Common myeloid progenitor, CD34-positive (primary cell): ENCODE results near the gene OR2AG2.
A peak's percentile ranks its signal among the peaks of the same experiment; 100 is the strongest.

Experiments used
- CTCF ChIA-PET: fragments of 350-600 bp; sonication (Branson Sonifier 250); formaldehyde crosslinking; loops from one replicate; lab custom pipeline; 2021; ENCODE audit warnings: antibody characterized with exemption; lab: Charles Lee
- POLR2A ChIA-PET: fragments of 350-600 bp; sonication (Branson Sonifier 250); formaldehyde crosslinking; loops from one replicate; lab custom pipeline; 2021; ENCODE audit warnings: antibody characterized with exemption; lab: Charles Lee
- DNase-seq, 3 donors: peaks; one replicate each; pipeline versions ENCODE4 v3.0.0 to v3.0.0-alpha.2; 2013
- H3K27ac ChIP-seq, 2 experiments: 1 replicate in 1 of 2; 2 replicates in 1 of 2; pipeline ENCODE4 v1.7.0; 2013; ENCODE audit warnings: inconsistent platforms in 2 of 2, low read length in 2 of 2, mild to moderate bottlenecking in 2 of 2, low read depth in 1 of 2, moderate library complexity in 1 of 2; ENCODE audit not compliant: severe bottlenecking in 2 of 2, insufficient read depth in 1 of 2, poor library complexity in 1 of 2
- H3K27me3 ChIP-seq, 5 experiments: replicated peaks in 2 of 5; 1 replicate in 3 of 5; 2 replicates in 2 of 5; pipeline versions ENCODE4 v1.6.1 to v1.7.0; 2013; ENCODE audit warnings: low read length in 4 of 5, mild to moderate bottlenecking in 2 of 5, moderate library complexity in 2 of 5, inconsistent platforms in 1 of 5; ENCODE audit not compliant: insufficient read depth in 5 of 5, control insufficient read depth in 4 of 5
- H3K36me3 ChIP-seq, 4 experiments: 1 replicate in 2 of 4; 2 replicates in 2 of 4; pipeline versions ENCODE4 v1.6.1 to v1.7.0; 2013; ENCODE audit warnings: low read length in 3 of 4, control low read depth in 1 of 4, mild to moderate bottlenecking in 1 of 4; ENCODE audit not compliant: control insufficient read depth in 4 of 4, insufficient read depth in 4 of 4
- H3K4me1 ChIP-seq, 4 experiments: 1 replicate in 3 of 4; 2 replicates in 1 of 4; pipeline versions ENCODE4 v1.6.1 to v1.7.1; 2013; ENCODE audit warnings: low read length in 3 of 4, mild to moderate bottlenecking in 3 of 4, control low read depth in 1 of 4, inconsistent platforms in 1 of 4, moderate library complexity in 1 of 4; ENCODE audit not compliant: control insufficient read depth in 4 of 4, insufficient read depth in 4 of 4; ENCODE audit errors: control extremely low read depth in 1 of 4
- H3K4me3 ChIP-seq, 7 experiments: 1 replicate in 4 of 7; 2 replicates in 3 of 7; pipeline versions ENCODE4 v1.5.1 to v1.7.0; 2013; ENCODE audit warnings: mild to moderate bottlenecking in 7 of 7, low read length in 6 of 7, moderate library complexity in 6 of 7, inconsistent platforms in 2 of 7, low read depth in 2 of 7, control low read depth in 1 of 7; ENCODE audit not compliant: insufficient read depth in 4 of 7, control insufficient read depth in 1 of 7; ENCODE audit errors: extremely low read depth in 1 of 7
- H3K9me3 ChIP-seq, 5 experiments: 1 replicate in 4 of 5; 2 replicates in 1 of 5; pipeline versions ENCODE4 v1.6.1 to v1.7.1; 2013; ENCODE audit warnings: low read length in 4 of 5, mild to moderate bottlenecking in 2 of 5, inconsistent platforms in 1 of 5, low read depth in 1 of 5, moderate library complexity in 1 of 5; ENCODE audit not compliant: control insufficient read depth in 4 of 5, insufficient read depth in 2 of 5; ENCODE audit errors: control extremely low read depth in 1 of 5
- WGBS: methylation state at CpG from one replicate; pipeline ENCODE4 v1.1.5; 2013; ENCODE audit not compliant: insufficient coverage; 5-methylcytosine and 5-hydroxymethylcytosine counted together

OR2AG2 gene

DNA sequence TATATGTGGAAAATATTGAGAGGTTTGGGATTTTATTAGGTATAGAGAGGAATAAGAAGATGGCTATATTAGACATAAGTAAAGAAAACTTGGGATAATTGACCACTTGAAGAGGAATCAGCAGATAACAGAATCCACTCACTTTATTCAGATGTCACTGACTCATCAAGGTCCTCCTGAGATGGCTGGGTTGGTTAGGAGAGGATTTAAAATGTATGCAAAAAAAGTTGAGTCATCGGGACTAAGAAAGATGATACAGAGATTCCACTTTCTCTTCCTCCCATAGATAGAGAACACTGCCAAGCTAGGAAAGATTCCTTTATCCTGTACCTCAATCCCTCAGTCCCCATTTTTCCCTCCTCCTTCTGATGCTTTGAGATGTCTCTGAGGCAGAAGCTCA is 27.6 kb upstream of the OR2AG2 start, which contains the start of gene OR6A2:
Gene OR6A2 (minus strand): TSS at position 288 of the 400 bp plus-strand sequence. CDS start 3,981 bp downstream, outside the sequence.
- H3K4me1 ChIP-seq: no peaks in the 10 kb centered on the region
- H3K27ac ChIP-seq: no peak within 1 kb of the TSS
- ChIA-PET POLR2A (interaction anchor here (0.6 kb wide), 1 partner anchor 71 kb away, joined by 3 read pairs; no protein-coding TSS in a partner anchor), CTCF (interaction anchor here (1.7 kb wide), 1 partner anchor 17 kb away, joined by 3 read pairs; the partner anchor contains the start of gene OR2AG1)
- no peaks in the 10 kb centered on the region for H3K36me3 ChIP-seq
- H3K4me3 ChIP-seq: no peak within 1 kb of the TSS
- WGBS: no CpG with 5 or more reads among the region's 1 CpG
- DNase-seq: no peak
- peaks cover 0 to 7% (median 0%) of the 10 kb centered on the region in 5 experiments for H3K9me3 ChIP-seq
- H3K27me3 ChIP-seq: no peaks in the 10 kb centered on the region

DNA sequence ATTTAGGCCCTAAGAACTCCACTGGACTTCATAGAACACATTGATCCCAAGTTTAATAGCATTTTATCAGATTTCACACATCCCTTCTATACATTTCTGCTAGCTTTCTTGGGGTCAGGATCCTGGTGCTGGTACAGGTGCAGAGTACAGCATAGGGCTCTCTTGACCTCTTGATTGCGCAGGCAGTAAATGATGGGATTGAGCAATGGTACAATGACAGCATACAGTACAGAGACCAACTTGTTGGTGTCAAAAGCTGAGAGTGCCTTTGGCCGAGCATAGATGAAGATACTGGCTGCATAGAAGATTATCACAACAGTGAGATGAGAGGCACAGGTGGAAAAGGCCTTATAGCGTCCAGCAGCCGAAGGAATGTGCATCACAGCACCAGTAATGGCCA is 22.9 kb upstream of the OR2AG2 start:
- no peaks in the 10 kb centered on the region for H3K9me3 ChIP-seq
- H3K36me3 ChIP-seq: no peaks in the 10 kb centered on the region
- no peaks in the 10 kb centered on the region for H3K27me3 ChIP-seq
- no peaks in the 10 kb centered on the region for H3K4me1 ChIP-seq
- H3K27ac ChIP-seq: no peak overlapping the region
- 91% methylated on average over 4 of the region's 4 CpGs for WGBS
- POLR2A ChIA-PET: no interaction called here
- CTCF ChIA-PET: interaction anchor here (1.0 kb wide), 1 partner anchor 58 kb away, joined by 3 read pairs; no protein-coding TSS in a partner anchor
- DNase-seq: no peak
- no peak overlapping the region for H3K4me3 ChIP-seq

DNA sequence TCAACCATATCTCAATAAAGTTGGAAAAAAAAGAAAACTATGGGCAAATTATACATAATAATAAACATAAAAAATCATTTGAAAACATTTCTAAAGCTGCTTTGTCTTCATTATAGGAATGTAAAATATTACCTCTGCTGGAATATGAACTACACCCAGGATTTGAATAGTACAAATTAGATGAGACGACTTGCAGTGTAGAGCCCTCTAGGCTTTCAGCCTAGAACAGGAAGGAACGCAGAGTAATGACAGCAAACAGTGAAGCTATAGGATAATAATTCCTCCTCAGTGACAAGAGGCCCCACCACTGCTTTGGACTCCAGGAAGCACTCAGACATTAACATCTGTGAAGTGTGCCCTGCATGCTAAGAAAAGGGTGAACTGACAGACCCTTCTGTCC is 18.8 kb upstream of the OR2AG2 start:
- ChIA-PET CTCF (no interaction called here), POLR2A (no interaction called here)
- WGBS: 100% methylated on average over 2 of the region's 2 CpGs

DNA sequence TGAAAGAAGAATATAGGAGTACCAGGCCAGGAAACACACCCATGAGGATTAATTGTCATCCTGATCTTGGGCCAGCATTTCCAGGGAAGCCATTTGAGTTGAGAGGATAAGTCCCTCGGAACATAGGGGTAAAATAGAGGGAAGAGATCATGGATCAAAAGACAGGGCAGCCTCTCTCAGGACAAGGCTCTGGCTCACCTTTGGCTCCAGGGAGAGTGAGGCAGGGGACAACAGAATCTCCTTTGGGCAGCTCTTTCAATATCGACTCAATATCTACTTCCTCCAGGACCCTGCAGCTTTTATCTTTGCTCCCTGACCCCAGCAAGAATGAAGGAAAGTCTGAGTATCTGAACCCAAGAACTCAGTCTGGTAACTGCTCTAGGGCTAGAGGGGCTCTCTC is 10.9 kb upstream of the OR2AG2 start, which contains the start of gene OR2AG1:
Gene OR2AG1 (plus strand): TSS at position 301 of the 400 bp plus-strand sequence. CDS start 2,018 bp downstream, outside the sequence.
- Histone ChIP-seq H3K9me3 (no peaks in the 10 kb centered on the region), H3K27me3 (no peaks in the 10 kb centered on the region), H3K27ac (no peak within 1 kb of the TSS), H3K4me3 (no peak within 1 kb of the TSS), H3K4me1 (no peaks in the 10 kb centered on the region), H3K36me3 (no peaks in the 10 kb centered on the region)
- no peak for DNase-seq
- POLR2A ChIA-PET: no interaction called here
- CTCF ChIA-PET: interaction anchor here (1.4 to 1.5 kb wide), 2 partner anchors 16 to 45 kb away, joined by 3 read pairs; no protein-coding TSS in a partner anchor
- WGBS: 90% methylated on average over 2 of the region's 2 CpGs

More for the DNA sequence above, 18.8 kb upstream of the OR2AG2 start:
- no peaks in the 10 kb centered on the region for H3K36me3 ChIP-seq
- no peaks in the 10 kb centered on the region for H3K4me1 ChIP-seq
- no peak for DNase-seq
- no peaks in the 10 kb centered on the region for H3K27me3 ChIP-seq
- H3K9me3 ChIP-seq: no peaks in the 10 kb centered on the region
- no peak overlapping the region for H3K4me3 ChIP-seq
- H3K27ac ChIP-seq: no peak overlapping the region

DNA sequence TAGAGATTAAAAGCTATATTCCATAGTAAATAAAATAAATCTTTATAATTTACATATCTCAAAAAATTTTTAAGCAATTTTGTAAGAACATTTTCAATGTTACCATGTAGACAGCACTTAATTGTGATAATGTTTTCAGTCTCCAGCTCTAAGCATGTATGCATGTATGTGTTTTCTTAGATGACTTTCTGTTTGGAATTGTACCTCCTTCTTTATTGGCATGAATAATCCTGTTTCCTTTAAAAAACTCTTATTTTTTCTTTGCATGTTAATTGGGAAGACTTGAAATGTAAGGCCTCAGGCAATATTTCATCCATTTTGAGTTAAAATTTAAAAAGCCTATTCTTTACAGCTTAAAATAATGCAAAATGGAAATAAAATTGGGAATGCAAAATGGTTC is 9.1 kb upstream of the OR2AG2 start:
- no peak overlapping the region for H3K27ac ChIP-seq
- H3K4me1 ChIP-seq: no peaks in the 10 kb centered on the region
- ChIA-PET CTCF (no interaction called here), POLR2A (no interaction called here)
- H3K27me3 ChIP-seq: no peaks in the 10 kb centered on the region
- H3K9me3 ChIP-seq: no peaks in the 10 kb centered on the region
- DNase-seq: no peak
- H3K36me3 ChIP-seq: no peaks in the 10 kb centered on the region
- H3K4me3 ChIP-seq: no peak overlapping the region

DNA sequence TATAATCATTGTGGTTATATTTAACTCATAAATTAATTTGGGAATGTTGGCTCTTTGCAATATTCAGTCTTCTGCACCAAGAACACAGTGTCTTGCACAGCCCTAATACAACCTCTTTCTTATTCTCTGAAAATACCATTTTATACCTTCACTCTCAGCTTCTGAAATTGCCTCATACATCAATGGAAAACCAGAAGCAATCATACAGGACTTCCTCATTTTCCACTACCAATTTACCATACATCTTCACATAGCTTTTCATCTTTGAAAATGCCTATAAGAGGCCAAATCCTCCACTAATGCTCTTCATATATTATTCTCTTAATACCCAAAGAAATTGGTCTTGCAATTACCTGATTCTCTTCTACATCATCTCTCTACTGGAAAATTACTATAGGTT is 6.7 kb upstream of the OR2AG2 start:
- Histone ChIP-seq H3K4me1 (no peaks in the 10 kb centered on the region), H3K4me3 (no peak overlapping the region), H3K27me3 (no peaks in the 10 kb centered on the region), H3K36me3 (no peaks in the 10 kb centered on the region), H3K27ac (no peak overlapping the region), H3K9me3 (no peaks in the 10 kb centered on the region)
- POLR2A ChIA-PET: no interaction called here
- DNase-seq: peak in 1 of 3 donors; percentile 32
- CTCF ChIA-PET: no interaction called here

DNA sequence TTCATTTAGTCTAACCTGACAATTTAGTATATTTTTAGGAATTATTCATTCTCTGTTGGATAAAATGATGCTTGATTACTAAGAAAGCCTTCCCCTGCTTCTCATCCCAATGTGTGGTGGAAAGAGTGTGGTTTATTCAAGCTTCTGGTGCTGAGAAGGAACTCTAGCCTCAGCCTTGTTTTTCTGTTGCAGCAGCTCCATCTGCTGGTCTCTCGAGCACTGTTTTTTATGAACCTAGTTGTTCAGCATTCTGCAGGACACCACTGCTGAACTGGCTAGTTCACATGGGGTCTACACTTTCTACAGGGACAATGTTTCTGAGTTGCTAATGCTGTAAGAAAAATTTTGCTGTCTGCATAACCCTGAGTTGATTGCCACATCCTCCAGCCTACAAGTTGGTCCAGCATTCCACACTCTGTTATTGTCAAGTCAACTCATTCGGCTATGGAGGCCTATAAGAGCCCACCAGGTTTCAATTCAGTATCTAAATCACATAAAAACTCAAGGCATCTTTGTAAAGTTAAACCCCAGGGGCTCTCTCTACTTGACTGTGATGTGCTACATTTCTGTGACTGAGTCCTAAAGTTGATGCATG is 14.3 kb downstream of the OR2AG2 start:
- POLR2A ChIA-PET: no interaction called here
- no peak overlapping the region for H3K4me3 ChIP-seq
- peaks cover 0 to 2% (median 0%) of the 10 kb centered on the region in 5 experiments for H3K9me3 ChIP-seq
- 44% methylated on average over 2 of the region's 2 CpGs for WGBS
- H3K4me1 ChIP-seq: no peaks in the 10 kb centered on the region
- CTCF ChIA-PET: interaction anchor here (0.6 to 8.7 kb wide), 9 partner anchors 9 to 1345 kb away, joined by 3 to 273 read pairs (median 6); no protein-coding TSS in a partner anchor
- no peaks in the 10 kb centered on the region for H3K36me3 ChIP-seq
- H3K27me3 ChIP-seq: no peaks in the 10 kb centered on the region
- no peak overlapping the region for H3K27ac ChIP-seq
- DNase-seq: peak; percentile 70 to 78 (median 71)
